BJ (cell line): Measurements from ENCODE around the gene PGBD5. TPM values are rescaled to one million over a fixed set of nuclear protein-coding genes. Genes with fewer than 3 reads are reported as not detected.

Experiments used
- CTCF ChIA-PET: fragments of 350-600 bp; formaldehyde crosslinking; extraction: SDS; loops from one replicate; lab custom pipeline; 2021; ENCODE audit warnings: antibody characterized with exemption, inconsistent platforms; lab: Yijun Ruan, JAX
- POLR2A ChIA-PET: fragments of 300-600 bp; sonication (Branson Sonifier 250); formaldehyde crosslinking; extraction: SDS; loops from one replicate; lab custom pipeline; 2021; ENCODE audit warnings: antibody characterized with exemption; lab: Charles Lee
- DNase-seq: peaks from one replicate; pipeline ENCODE4 v3.0.0-alpha.2; 2011; ENCODE audit warnings: low read depth
- H3K27me3 ChIP-seq: 2 replicates; pipeline ENCODE4 v1.6.0; 2011; ENCODE audit warnings: low read length; ENCODE audit not compliant: control insufficient read depth, insufficient read depth
- H3K36me3 ChIP-seq: 2 replicates; pipeline ENCODE4 v1.5.1; 2011; ENCODE audit warnings: low read length; ENCODE audit not compliant: control insufficient read depth, insufficient read depth
- H3K4me3 ChIP-seq: 2 replicates; pipeline ENCODE4 v1.5.1; 2011; ENCODE audit warnings: low read depth, mild to moderate bottlenecking, control low read depth, low read length
- CTCF ChIP-seq: IDR thresholded peaks from 2 replicates; pipeline ENCODE4 v1.5.1; 2011; ENCODE audit warnings: low read depth, mild to moderate bottlenecking, control low read depth, inconsistent platforms, low read length, moderate library complexity; ENCODE audit not compliant: insufficient read depth
- polyA plus RNA-seq: library from polyadenylated mRNA; depleted of rRNA; stranded (reverse); fragments of >200 nt; gene quantifications from 2 replicates; pipeline ENCODE4 v1.2.3, GENCODE V29; 2011

The PGBD5 gene
- polyA plus RNA-seq, 1 experiment, result 0.07 TPM

GRCh38 chr1:230354005-230354404 lies 72.1 kb downstream of the PGBD5 start:
- ChIA-PET CTCF (interaction anchor here (0.7 to 1.0 kb wide), 2 partner anchors 13 to 535 kb away, joined by 3 to 4 read pairs; no protein-coding TSS in a partner anchor), POLR2A (no interaction called here)
- no peak for TF ChIP-seq CTCF
- no peak for DNase-seq
- no peaks in the 10 kb centered on the region for H3K36me3 ChIP-seq
- no peak overlapping the region for H3K4me3 ChIP-seq
- H3K27me3 ChIP-seq, result no peaks in the 10 kb centered on the region

GRCh38 chr1:230352537-230352936 lies 73.6 kb downstream of the PGBD5 start:
- ChIA-PET POLR2A (no interaction called here), CTCF (no interaction called here)
- DNase-seq, result no peak
- no peak for TF ChIP-seq CTCF
- H3K36me3 ChIP-seq, result no peaks in the 10 kb centered on the region
- no peak overlapping the region for H3K4me3 ChIP-seq
- H3K27me3 ChIP-seq, result no peaks in the 10 kb centered on the region

- no peak for TF ChIP-seq CTCF
- DNase-seq, result no peak
- Histone ChIP-seq H3K36me3 (no peaks in the 10 kb centered on the region), H3K27me3 (no peaks in the 10 kb centered on the region), H3K4me3 (no peak overlapping the region)
- CTCF ChIA-PET, result no interaction called here
- POLR2A ChIA-PET, result no interaction called here
These were observed 74.1 kb downstream of the PGBD5 start for GRCh38 chr1:230351983-230352382.

- H3K4me3 ChIP-seq, result no peak overlapping the region
- DNase-seq, result no peak
- no peaks in the 10 kb centered on the region for H3K27me3 ChIP-seq
- ChIA-PET POLR2A (no interaction called here), CTCF (no interaction called here)
- TF ChIP-seq CTCF, result no peak
- no peaks in the 10 kb centered on the region for H3K36me3 ChIP-seq
These were observed 74.6 kb downstream of the PGBD5 start for GRCh38 chr1:230351514-230351913.

- Histone ChIP-seq H3K36me3 (no peaks in the 10 kb centered on the region), H3K4me3 (no peak overlapping the region), H3K27me3 (no peaks in the 10 kb centered on the region)
- POLR2A ChIA-PET, result no interaction called here
- CTCF ChIA-PET, result no interaction called here
- DNase-seq, result no peak
- TF ChIP-seq CTCF, result no peak
These were observed 75.8 kb downstream of the PGBD5 start for GRCh38 chr1:230350208-230350921.
